PC-3 (cell line): ENCODE data around the gene NFE2. TPM values are rescaled to one million over a fixed set of nuclear protein-coding genes. Genes with fewer than 3 reads are reported as not detected.
A peak's percentile ranks its signal among the peaks of the same experiment; 100 is the strongest.

Experiments
- ATAC-seq: fragments of 200-7000 bp; cut with Tn5 transposase; 2 replicates; pipeline ENCODE4 v1.9.1; 2020; ENCODE audit warnings: mild to moderate bottlenecking, moderate library complexity
- BruUV-seq: library from RNA; stranded (reverse); fragments of 400-500 nt; replicated peaks from 2 replicates; lab custom pipeline; 2021; lab: Mats Ljungman, UMichigan
- CTCF ChIA-PET: fragments of 300-600 bp; sonication (Branson Sonifier 250); formaldehyde crosslinking; loops from one replicate; lab custom pipeline; 2022; ENCODE audit warnings: antibody characterized with exemption; lab: Charles Lee
- POLR2A ChIA-PET: fragments of 300-600 bp; sonication (Branson Sonifier 250); formaldehyde crosslinking; loops from one replicate; lab custom pipeline; 2022; ENCODE audit warnings: antibody characterized with exemption; ENCODE audit not compliant: unreplicated experiment; lab: Charles Lee
- DNase-seq: peaks from one replicate; pipeline ENCODE4 v3.0.0-alpha.2; 2015
- H2AFZ ChIP-seq: fragments of 300-600 bp; sonication (generic); 2 replicates; pipeline ENCODE4 v1.6.0; 2016; ENCODE audit warnings: antibody characterized with exemption, low read length
- H3F3A ChIP-seq: fragments of 300-600 bp; sonication (generic); one replicate; pipeline ENCODE4 v1.6.0; 2017; ENCODE audit warnings: antibody characterized with exemption, low read length, control low read depth, mild to moderate bottlenecking; ENCODE audit not compliant: unreplicated experiment
- H3K27ac ChIP-seq: fragments of 300-600 bp; sonication (generic); 2 replicates; pipeline ENCODE4 v1.5.1; 2016; ENCODE audit warnings: mild to moderate bottlenecking, low read length
- H3K27me3 ChIP-seq: fragments of 300-600 bp; sonication (generic); 2 replicates; pipeline ENCODE4 v1.6.1; 2016; ENCODE audit warnings: low read length, mixed read lengths
- H3K36me3 ChIP-seq: fragments of 300-600 bp; sonication (generic); 2 replicates; pipeline ENCODE4 v1.6.1; 2016; ENCODE audit warnings: low read depth, mixed run types, low read length, mixed read lengths
- H3K4me1 ChIP-seq: fragments of 300-600 bp; sonication (generic); 2 replicates; pipeline ENCODE4 v1.5.1; 2016; ENCODE audit warnings: low read length; ENCODE audit not compliant: insufficient read depth
- H3K4me2 ChIP-seq: fragments of 300-600 bp; sonication (generic); 2 replicates; pipeline ENCODE4 v1.6.0; 2016; ENCODE audit warnings: low read length
- H3K4me3 ChIP-seq: fragments of 300-600 bp; sonication (generic); 2 replicates; pipeline ENCODE4 v1.5.1; 2016; ENCODE audit warnings: mild to moderate bottlenecking, low read length, mixed read lengths
- H3K79me2 ChIP-seq: fragments of 300-600 bp; sonication (generic); 2 replicates; pipeline ENCODE4 v1.6.1; 2017; ENCODE audit warnings: low read length, mixed read lengths
- H3K9ac ChIP-seq: fragments of 300-600 bp; sonication (generic); 2 replicates; pipeline ENCODE4 v1.6.0; 2016; ENCODE audit warnings: mild to moderate bottlenecking, low read length
- H3K9me2 ChIP-seq: fragments of 300-600 bp; sonication (generic); replicated peaks from 2 replicates; pipeline ENCODE4 v1.6.1; 2016; ENCODE audit warnings: mixed run types, low read length, mixed read lengths
- H3K9me3 ChIP-seq: fragments of 300-600 bp; sonication (generic); 2 replicates; pipeline ENCODE4 v1.6.1; 2016; ENCODE audit warnings: low read length, mixed read lengths
- H4K20me1 ChIP-seq: fragments of 300-600 bp; sonication (generic); 2 replicates; pipeline ENCODE4 v1.6.1; 2016; ENCODE audit warnings: low read length, mixed read lengths
- CTCF ChIP-seq: fragments of 300-600 bp; sonication (generic); conservative IDR thresholded peaks from 2 replicates; pipeline ENCODE4 v1.5.1; 2017; ENCODE audit warnings: antibody characterized with exemption, low read depth, mild to moderate bottlenecking, low read length
- EZH2 ChIP-seq: fragments of 300-600 bp; sonication (generic); IDR thresholded peaks from one replicate; pipeline ENCODE4 v1.6.1; 2017; ENCODE audit warnings: antibody characterized with exemption, mild to moderate bottlenecking, low read length; ENCODE audit not compliant: unreplicated experiment
- EZH2phosphoT487 ChIP-seq: fragments of 300-600 bp; sonication (generic); IDR thresholded peaks from 2 replicates; pipeline ENCODE4 v1.6.1; 2018; ENCODE audit warnings: mild to moderate bottlenecking, antibody characterized with exemption, low read length, borderline replicate concordance
- intact Hi-C: fragments of 100-400 bp; cut with micrococcal nuclease; formaldehyde crosslinking; loops from 2 replicates; pipeline ENCODE4 v1.9.0; 2023
- total RNA-seq: library from RNA; depleted of rRNA; stranded (reverse); fragments of >200 nt; gene quantifications from 2 replicates; pipeline ENCODE4 v1.2.3, GENCODE V29; 2014

The NFE2 gene
- total RNA-seq, 1 experiment from 2014 or later, result 0.26 TPM

- POLR2A ChIA-PET, result no interaction called here
- H3K27ac ChIP-seq, result no peak overlapping the region
- H4K20me1 ChIP-seq, result no peaks in the 10 kb centered on the region
- TF ChIP-seq EZH2, result no peak
- no peak for TF ChIP-seq EZH2phosphoT487
- no peak for TF ChIP-seq CTCF
- BruUV-seq, result no TSS peak
- no peak overlapping the region for H2AFZ ChIP-seq
- no peaks in the 10 kb centered on the region for H3K27me3 ChIP-seq
- H3K36me3 ChIP-seq, result peaks cover 6% of the 10 kb centered on the region; the same call in 1 of the 2 replicates
- no peak overlapping the region for H3K4me2 ChIP-seq
- CTCF ChIA-PET, result no interaction called here
- H3K9me3 ChIP-seq, result no peaks in the 10 kb centered on the region
- intact Hi-C loops, result no loop called here
- H3K4me1 ChIP-seq, result no peaks in the 10 kb centered on the region
- no peaks in the 10 kb centered on the region for H3K9me2 ChIP-seq
- no peak overlapping the region for H3K9ac ChIP-seq
- DNase-seq (no peak), ATAC-seq (peak; percentile 45; the same call in 1 of the 2 replicates)
- H3K4me3 ChIP-seq, result no peak overlapping the region
- no peaks in the 10 kb centered on the region for H3K79me2 ChIP-seq
- peaks cover 2% of the 10 kb centered on the region for H3F3A ChIP-seq
These were observed 47.6 kb downstream of the NFE2 start for GRCh38 chr12:54253240-54253639.

GRCh38 chr12:54251667-54252284 is 49.0 kb downstream of the NFE2 start:
- H3K27me3 ChIP-seq, result no peaks in the 10 kb centered on the region
- H3K4me1 ChIP-seq, result no peaks in the 10 kb centered on the region
- CTCF ChIA-PET, result interaction anchor here (0.6 to 1.3 kb wide), 13 partner anchors 9 to 236 kb away, joined by 3 to 11 read pairs (median 5); partner anchors contain the start of genes CBX5, COPZ1 and HNRNPA1
- H4K20me1 ChIP-seq, result no peaks in the 10 kb centered on the region
- H2AFZ ChIP-seq, result no peak overlapping the region
- peaks cover 2% of the 10 kb centered on the region for H3F3A ChIP-seq
- H3K9ac ChIP-seq, result no peak overlapping the region
- H3K9me2 ChIP-seq, result no peaks in the 10 kb centered on the region
- peak; percentile 65 for DNase-seq
- intact Hi-C loops, result loop anchor here (1.0 kb wide), 2 partner anchors 73 to 110 kb away; no protein-coding TSS in a partner anchor
- TF ChIP-seq CTCF (peak; percentile 71), EZH2 (no peak)
- no peaks in the 10 kb centered on the region for H3K79me2 ChIP-seq
- no TSS peak for BruUV-seq
- H3K36me3 ChIP-seq, result peaks cover 6% of the 10 kb centered on the region; the same call in 1 of the 2 replicates
- POLR2A ChIA-PET, result no interaction called here
- no peaks in the 10 kb centered on the region for H3K9me3 ChIP-seq
- no peak overlapping the region for H3K4me3 ChIP-seq
- H3K27ac ChIP-seq, result no peak overlapping the region
- peak; percentile 57 for ATAC-seq
- no peak overlapping the region for H3K4me2 ChIP-seq

GRCh38 chr12:54249489-54249888 is 51.3 kb downstream of the NFE2 start:
- no peaks in the 10 kb centered on the region for H3K9me2 ChIP-seq
- H3K4me3 ChIP-seq, result no peak overlapping the region
- H3K4me2 ChIP-seq, result no peak overlapping the region
- no TSS peak for BruUV-seq
- DNase-seq, result no peak
- POLR2A ChIA-PET, result no interaction called here
- no peak overlapping the region for H3K9ac ChIP-seq
- H3K4me1 ChIP-seq, result no peaks in the 10 kb centered on the region
- H3K9me3 ChIP-seq, result no peaks in the 10 kb centered on the region
- H3K27me3 ChIP-seq, result no peaks in the 10 kb centered on the region
- intact Hi-C loops, result no loop called here
- H4K20me1 ChIP-seq, result no peaks in the 10 kb centered on the region
- H3K36me3 ChIP-seq, result peaks cover 4% of the 10 kb centered on the region; the same call in 1 of the 2 replicates
- no peak for ATAC-seq
- no peaks in the 10 kb centered on the region for H3K79me2 ChIP-seq
- H3F3A ChIP-seq, result peaks cover 2% of the 10 kb centered on the region
- no peak overlapping the region for H2AFZ ChIP-seq
- no peak overlapping the region for H3K27ac ChIP-seq
- no peak for TF ChIP-seq EZH2phosphoT487
- TF ChIP-seq EZH2, result no peak
- no peak for TF ChIP-seq CTCF
- CTCF ChIA-PET, result no interaction called here
